ENCODE measurements around the gene THSD4. TPM values are rescaled to one million over a fixed set of nuclear protein-coding genes. Genes with fewer than 3 reads are reported as not detected.

The THSD4 gene
- total and polyA plus RNA-seq, 2 experiments from 2014 or later = 5.1 to 25.5 TPM

GRCh38 chr15:71768184-71768583, 652.9 kb downstream of the THSD4 start:
- Histone ChIP-seq H3K4me1 (ENCODE audit: low read depth) (no peaks in the 10 kb centered on the region), H3K4me3 (no peak overlapping the region), H3K27ac (no peak overlapping the region), H3K27me3 (no peaks in the 10 kb centered on the region), H3K9me3 (ENCODE audit: low read depth) (no peaks in the 10 kb centered on the region), H3K36me3 (no peaks in the 10 kb centered on the region)
- DNase-seq (ENCODE audit: low read depth in 1 of 2, low spot score in 1 of 2) = no peak
- no peak for TF ChIP-seq CTCF (IDR thresholded peaks at IDR 0.05; ENCODE audit: low read depth, low read length)

GRCh38 chr15:71773206-71773859, 658.1 kb downstream of the THSD4 start:
- no peak for TF ChIP-seq CTCF (IDR thresholded peaks at IDR 0.05; ENCODE audit: low read depth, low read length)
- Histone ChIP-seq H3K27me3 (no peaks in the 10 kb centered on the region), H3K36me3 (no peaks in the 10 kb centered on the region), H3K4me3 (no peak overlapping the region), H3K9me3 (ENCODE audit: low read depth) (no peaks in the 10 kb centered on the region), H3K27ac (no peak overlapping the region), H3K4me1 (ENCODE audit: low read depth) (no peaks in the 10 kb centered on the region)
- no peak for DNase-seq (ENCODE audit: low read depth in 1 of 2, low spot score in 1 of 2)

DNA sequence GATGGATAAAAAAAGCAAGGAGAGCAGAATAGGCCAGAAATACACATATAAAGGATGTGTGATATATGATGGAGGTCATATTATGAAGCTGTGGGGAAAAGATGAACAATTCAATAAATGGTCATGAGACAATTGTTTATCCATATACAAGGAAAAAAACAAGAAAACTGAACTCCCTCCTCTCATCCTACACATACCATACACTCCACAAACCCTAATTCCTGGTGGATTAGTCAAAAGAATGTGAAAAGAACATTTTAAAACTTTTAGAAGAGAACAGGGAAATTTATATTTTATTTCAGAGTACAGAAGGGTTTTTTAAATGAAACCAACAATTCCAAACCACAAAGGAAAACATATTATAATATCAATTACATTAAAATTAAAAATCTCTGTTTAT, 660.6 kb downstream of the THSD4 start:
- Histone ChIP-seq H3K4me3 (no peak overlapping the region), H3K9me3 (ENCODE audit: low read depth) (no peaks in the 10 kb centered on the region), H3K27me3 (no peaks in the 10 kb centered on the region), H3K4me1 (ENCODE audit: low read depth) (peaks cover 16% of the 10 kb centered on the region), H3K36me3 (no peaks in the 10 kb centered on the region), H3K27ac (no peak overlapping the region)
- DNase-seq (ENCODE audit: low read depth in 1 of 2, low spot score in 1 of 2) = no peak
- TF ChIP-seq CTCF (IDR thresholded peaks at IDR 0.05; ENCODE audit: low read depth, low read length) = no peak

- Histone ChIP-seq H3K4me1 (ENCODE audit: low read depth) (peaks cover 16% of the 10 kb centered on the region), H3K9me3 (ENCODE audit: low read depth) (no peaks in the 10 kb centered on the region), H3K4me3 (no peak overlapping the region), H3K36me3 (no peaks in the 10 kb centered on the region), H3K27ac (no peak overlapping the region), H3K27me3 (no peaks in the 10 kb centered on the region)
- DNase-seq (ENCODE audit: low read depth in 1 of 2, low spot score in 1 of 2) = no peak
- TF ChIP-seq CTCF (IDR thresholded peaks at IDR 0.05; ENCODE audit: low read depth, low read length) = no peak
Observed at GRCh38 chr15:71776304-71776703, 661.0 kb downstream of the THSD4 start.

DNA sequence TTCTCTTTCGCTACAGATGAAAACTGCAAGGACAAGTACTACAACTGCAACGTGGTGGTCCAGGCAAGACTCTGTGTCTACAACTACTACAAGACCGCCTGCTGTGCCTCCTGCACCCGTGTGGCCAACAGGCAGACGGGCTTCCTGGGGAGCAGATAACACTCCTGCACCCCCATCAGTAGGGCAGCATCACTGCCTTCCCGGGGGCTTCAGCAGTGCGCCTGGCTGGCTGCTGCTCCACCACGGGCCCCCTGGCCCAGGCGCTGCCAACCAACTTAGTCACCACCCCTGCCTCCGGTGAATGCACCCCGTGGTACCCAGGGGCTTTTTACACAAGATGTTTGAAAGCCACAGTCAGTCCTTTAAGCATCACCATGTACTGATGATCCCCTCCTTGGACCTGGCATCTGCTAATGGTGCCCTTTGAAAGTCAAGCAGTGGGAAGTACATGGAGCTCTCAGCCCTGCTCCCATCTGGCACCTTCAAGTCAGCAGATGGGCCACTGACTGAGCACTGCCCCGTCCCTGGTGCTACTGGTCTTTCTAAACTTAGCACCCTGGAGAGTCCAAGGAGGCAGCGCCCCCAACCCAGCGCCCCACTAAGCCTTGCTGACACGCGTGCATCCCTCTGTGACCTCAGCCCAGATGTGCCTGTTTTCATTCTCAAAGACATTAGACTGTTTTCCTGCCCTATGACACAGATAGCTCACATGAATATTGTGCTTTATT, 662.1 kb downstream of the THSD4 start:
- TF ChIP-seq CTCF (IDR thresholded peaks at IDR 0.05; ENCODE audit: low read depth, low read length) = no peak
- Histone ChIP-seq H3K4me3 (no peak overlapping the region), H3K36me3 (no peaks in the 10 kb centered on the region), H3K4me1 (ENCODE audit: low read depth) (peaks cover 16% of the 10 kb centered on the region), H3K27ac (no peak overlapping the region), H3K9me3 (ENCODE audit: low read depth) (no peaks in the 10 kb centered on the region), H3K27me3 (no peaks in the 10 kb centered on the region)
- DNase-seq (ENCODE audit: low read depth in 1 of 2, low spot score in 1 of 2) = no peak

Measured in cardiac muscle cell (in vitro differentiated cells and primary cell).